Suprapubic skin (tissue), 4 donors: ENCODE measurements around the gene PDE4B. TPM values are rescaled to one million over a fixed set of nuclear protein-coding genes. Genes with fewer than 3 reads are reported as not detected.

Experiments used
- DNase-seq, 2 donors: peaks; one replicate each; pipeline ENCODE4 v3.0.0-alpha.2; 2019; ENCODE audit warnings: low spot score in 2 of 2
- H3K27ac ChIP-seq: fragments of 200-600 bp; sonication (generic); one replicate; pipeline ENCODE4 v1.5.1; 2019
- H3K27me3 ChIP-seq: fragments of 200-600 bp; sonication (generic); one replicate; pipeline ENCODE4 v1.5.1; 2019
- H3K36me3 ChIP-seq: fragments of 200-600 bp; sonication (generic); one replicate; pipeline ENCODE4 v1.5.1; 2019
- H3K4me1 ChIP-seq: fragments of 200-600 bp; sonication (generic); one replicate; pipeline ENCODE4 v1.5.1; 2019
- H3K4me3 ChIP-seq: fragments of 200-600 bp; sonication (generic); one replicate; pipeline ENCODE4 v1.5.1; 2019; ENCODE audit warnings: mild to moderate bottlenecking
- H3K9me3 ChIP-seq: fragments of 200-600 bp; sonication (generic); one replicate; pipeline ENCODE4 v1.5.1; 2019
- EP300 ChIP-seq: sonication (generic); formaldehyde crosslinking; IDR thresholded peaks from one replicate; pipeline ENCODE4 v1.6.1; 2017; ENCODE audit warnings: antibody characterized with exemption
- POLR2A ChIP-seq, 2 donors: fragments of 450-650 bp; IDR thresholded peaks; one replicate each; pipeline ENCODE4 v1.6.1; 2017; ENCODE audit warnings: antibody characterized with exemption in 2 of 2, mild to moderate bottlenecking in 2 of 2, moderate library complexity in 2 of 2
- POLR2AphosphoS5 ChIP-seq, 3 donors: sonication (generic); formaldehyde crosslinking; IDR thresholded peaks; one replicate each; pipeline ENCODE4 v1.6.1; 2017; ENCODE audit warnings: antibody characterized with exemption in 3 of 3
- WGBS: methylation state at CpG from one replicate; pipeline ENCODE4 v1.1.5; 2018; 5-methylcytosine and 5-hydroxymethylcytosine counted together
- total RNA-seq, 4 donors: library from RNA; depleted of rRNA; stranded (reverse); fragments of >200 nt; gene quantifications; one replicate each; pipeline ENCODE4 v1.1.0, GENCODE V29; 2016
- TF ChIP-seq, protein P1 (sequence below), 2 donors: fragments of 200-600 bp in 1 of 2; fragments of 450-650 bp in 1 of 2; sonication (generic) in 1 of 2; IDR thresholded peaks; one replicate each; pipeline ENCODE4 v1.5.1; 2016 to 2019; ENCODE audit warnings: antibody characterized with exemption in 2 of 2, mild to moderate bottlenecking in 1 of 2, moderate library complexity in 1 of 2

PDE4B gene
- total RNA-seq, 4 donors from 2014 or later = 14.2 to 27.6 (median 16.7) TPM

DNA sequence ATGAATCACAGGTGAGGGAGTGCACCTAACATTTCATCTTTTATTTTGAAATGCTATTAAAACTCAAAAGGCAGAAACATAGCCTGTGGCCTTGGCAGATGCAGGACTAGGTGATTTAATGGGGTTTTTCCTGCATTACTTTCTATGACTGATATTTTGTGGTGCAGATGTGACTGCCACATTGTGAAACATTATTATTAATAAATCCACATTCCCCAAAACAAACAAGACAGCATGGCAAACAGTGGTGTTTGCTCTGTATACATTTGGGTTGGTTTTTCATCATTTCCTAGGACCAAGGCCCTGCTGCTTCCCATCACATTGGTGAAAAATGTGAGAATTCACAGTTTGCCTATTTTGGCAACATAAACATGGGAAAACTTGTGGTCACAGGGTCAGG is 493.6 kb downstream of the PDE4B start:
- Histone ChIP-seq H3K36me3 (no peaks in the 10 kb centered on the region), H3K4me3 (no peak overlapping the region), H3K9me3 (no peaks in the 10 kb centered on the region), H3K27ac (no peak overlapping the region), H3K4me1 (peaks cover 15% of the 10 kb centered on the region), H3K27me3 (no peaks in the 10 kb centered on the region)
- no peak for TF ChIP-seq EP300
- TF ChIP-seq, protein P1, sequence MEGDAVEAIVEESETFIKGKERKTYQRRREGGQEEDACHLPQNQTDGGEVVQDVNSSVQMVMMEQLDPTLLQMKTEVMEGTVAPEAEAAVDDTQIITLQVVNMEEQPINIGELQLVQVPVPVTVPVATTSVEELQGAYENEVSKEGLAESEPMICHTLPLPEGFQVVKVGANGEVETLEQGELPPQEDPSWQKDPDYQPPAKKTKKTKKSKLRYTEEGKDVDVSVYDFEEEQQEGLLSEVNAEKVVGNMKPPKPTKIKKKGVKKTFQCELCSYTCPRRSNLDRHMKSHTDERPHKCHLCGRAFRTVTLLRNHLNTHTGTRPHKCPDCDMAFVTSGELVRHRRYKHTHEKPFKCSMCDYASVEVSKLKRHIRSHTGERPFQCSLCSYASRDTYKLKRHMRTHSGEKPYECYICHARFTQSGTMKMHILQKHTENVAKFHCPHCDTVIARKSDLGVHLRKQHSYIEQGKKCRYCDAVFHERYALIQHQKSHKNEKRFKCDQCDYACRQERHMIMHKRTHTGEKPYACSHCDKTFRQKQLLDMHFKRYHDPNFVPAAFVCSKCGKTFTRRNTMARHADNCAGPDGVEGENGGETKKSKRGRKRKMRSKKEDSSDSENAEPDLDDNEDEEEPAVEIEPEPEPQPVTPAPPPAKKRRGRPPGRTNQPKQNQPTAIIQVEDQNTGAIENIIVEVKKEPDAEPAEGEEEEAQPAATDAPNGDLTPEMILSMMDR (IDR thresholded peaks at IDR 0.05) = no peak
- no peak for TF ChIP-seq POLR2AphosphoS5 (IDR thresholded peaks at IDR 0.05)
- no peak for TF ChIP-seq POLR2A (IDR thresholded peaks at IDR 0.05)
- DNase-seq = no peak

DNA sequence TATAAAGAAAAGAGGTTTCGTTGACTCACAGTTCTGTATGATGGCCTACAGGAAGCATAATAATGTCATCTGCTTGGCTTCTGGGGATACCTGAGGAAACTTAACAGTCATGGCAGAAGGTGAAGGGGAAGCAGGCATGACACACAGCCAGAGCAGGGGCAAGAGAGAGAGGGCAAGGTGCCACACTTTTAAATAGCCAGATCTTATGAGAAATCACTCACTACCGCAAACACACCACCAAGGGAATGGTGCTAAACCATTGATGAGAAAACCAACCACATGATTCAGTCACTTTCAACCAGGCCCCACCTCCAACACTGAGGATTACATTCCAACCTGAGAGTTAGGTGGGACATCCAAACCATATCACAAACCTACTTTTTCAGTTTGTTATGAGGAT is 495.4 kb downstream of the PDE4B start:
- no peak for DNase-seq
- no peak overlapping the region for H3K27ac ChIP-seq
- TF ChIP-seq, protein P1 (IDR thresholded peaks at IDR 0.05) = no peak
- TF ChIP-seq POLR2A (IDR thresholded peaks at IDR 0.05) (no peak), POLR2AphosphoS5 (IDR thresholded peaks at IDR 0.05) (no peak), EP300 (no peak)
- WGBS = 100% methylated on average over 2 of the region's 2 CpGs
- no peaks in the 10 kb centered on the region for H3K27me3 ChIP-seq
- peaks cover 7% of the 10 kb centered on the region for H3K4me1 ChIP-seq
- H3K9me3 ChIP-seq = no peaks in the 10 kb centered on the region
- no peaks in the 10 kb centered on the region for H3K36me3 ChIP-seq
- H3K4me3 ChIP-seq = no peak overlapping the region

DNA sequence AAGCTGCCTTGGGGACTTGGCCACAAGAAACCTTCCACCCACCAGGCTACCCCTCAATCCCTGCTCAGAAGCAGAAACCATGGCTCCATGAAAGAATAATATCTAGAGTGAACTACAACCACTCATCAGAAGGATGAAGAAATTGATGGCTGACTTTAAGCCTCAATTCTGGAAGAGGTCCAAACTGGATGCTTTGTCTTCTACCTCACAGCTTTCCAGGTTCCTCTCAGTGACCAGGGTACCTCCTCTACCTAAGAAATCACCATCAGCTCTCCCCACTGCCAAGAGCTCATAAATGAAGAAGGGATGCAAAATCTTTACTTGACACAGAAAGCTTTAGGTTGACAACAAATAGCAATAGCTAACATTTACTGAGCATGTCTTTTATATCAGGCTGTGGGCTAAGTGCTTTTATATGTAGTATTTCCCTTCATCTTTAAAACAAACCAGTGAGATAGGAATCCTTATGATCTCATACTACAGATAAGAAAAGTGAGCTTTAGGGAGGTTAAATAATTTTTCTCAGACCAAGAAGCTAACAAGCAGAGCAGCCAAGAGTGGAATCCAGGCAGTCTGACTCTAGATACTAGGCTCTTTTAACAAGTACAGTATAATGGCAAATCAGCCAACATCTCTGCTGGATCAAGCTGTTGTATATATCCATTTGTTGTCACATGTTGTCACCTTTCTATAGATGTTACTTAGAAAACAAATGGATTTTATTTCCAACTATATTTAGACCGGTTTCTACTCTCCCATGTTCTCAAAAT is 498.3 kb downstream of the PDE4B start:
- no peaks in the 10 kb centered on the region for H3K9me3 ChIP-seq

DNA sequence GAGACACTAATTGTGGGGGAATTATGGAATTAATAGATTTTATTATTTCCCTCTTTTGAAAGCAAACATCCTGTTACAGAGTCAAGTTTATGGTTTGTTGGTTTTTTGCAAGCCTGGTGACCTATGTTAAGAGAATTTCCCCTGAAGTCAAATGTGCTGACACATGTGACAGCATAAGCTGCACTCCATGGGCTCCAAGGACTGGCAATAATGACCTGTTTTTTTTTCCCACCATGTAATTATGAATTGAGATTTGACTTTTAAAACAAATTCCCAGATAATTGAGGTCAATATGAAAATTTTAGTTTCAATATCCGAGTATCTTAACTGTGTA is 498.8 kb downstream of the PDE4B start:
- TF ChIP-seq POLR2A (IDR thresholded peaks at IDR 0.05) = no peak
- no peak for TF ChIP-seq EP300
- no peak for DNase-seq
- H3K36me3 ChIP-seq = no peaks in the 10 kb centered on the region
- no peak overlapping the region for H3K27ac ChIP-seq
- no peaks in the 10 kb centered on the region for H3K27me3 ChIP-seq
- H3K4me3 ChIP-seq = no peak overlapping the region
- WGBS = 36% methylated on average over 1 of the region's 1 CpG
- H3K4me1 ChIP-seq = peaks cover 11% of the 10 kb centered on the region
- H3K9me3 ChIP-seq = no peaks in the 10 kb centered on the region

More for the DNA sequence above, 498.3 kb downstream of the PDE4B start:
- H3K27me3 ChIP-seq = no peaks in the 10 kb centered on the region
- DNase-seq = no peak
- 66% methylated on average over 1 of the region's 1 CpG for WGBS
- TF ChIP-seq POLR2AphosphoS5 (IDR thresholded peaks at IDR 0.05) (no peak), POLR2A (IDR thresholded peaks at IDR 0.05) (no peak), EP300 (no peak)
- TF ChIP-seq, protein P1 (IDR thresholded peaks at IDR 0.05) = no peak
- no peak overlapping the region for H3K27ac ChIP-seq
- H3K36me3 ChIP-seq = no peaks in the 10 kb centered on the region
- H3K4me3 ChIP-seq = no peak overlapping the region
- H3K4me1 ChIP-seq = peaks cover 6% of the 10 kb centered on the region

- H3K9me3 ChIP-seq = no peaks in the 10 kb centered on the region
- no peaks in the 10 kb centered on the region for H3K36me3 ChIP-seq
- no peak overlapping the region for H3K27ac ChIP-seq
- DNase-seq = no peak
- peaks cover 12% of the 10 kb centered on the region for H3K4me1 ChIP-seq
- no peak overlapping the region for H3K4me3 ChIP-seq
- no peak for TF ChIP-seq EP300
- no peak for TF ChIP-seq POLR2AphosphoS5 (IDR thresholded peaks at IDR 0.05)
- TF ChIP-seq, protein P1 (IDR thresholded peaks at IDR 0.05) = no peak
- TF ChIP-seq POLR2A (IDR thresholded peaks at IDR 0.05) = no peak
- WGBS = 82% methylated on average over 2 of the region's 2 CpGs
- no peaks in the 10 kb centered on the region for H3K27me3 ChIP-seq
These were observed 499.6 kb downstream of the PDE4B start for GRCh38 chr1:66292305-66292704.
